GM18873 (cell line): ENCODE data around the gene JAGN1.
"Not testable (repeated sequence)": the region's sequence is repeated elsewhere in the genome, so short reads cannot be mapped to it uniquely, and the experiment has no call there.

Experiments used
- ATAC-seq: cut with Tn5 transposase; IDR thresholded peaks from one replicate; pipeline ENCODE4 v1.9.1; 2021; ENCODE audit warnings: mild to moderate bottlenecking, moderate library complexity, moderate number of reproducible peaks; ENCODE audit not compliant: unreplicated experiment, low FRiP score

JAGN1 gene

DNA sequence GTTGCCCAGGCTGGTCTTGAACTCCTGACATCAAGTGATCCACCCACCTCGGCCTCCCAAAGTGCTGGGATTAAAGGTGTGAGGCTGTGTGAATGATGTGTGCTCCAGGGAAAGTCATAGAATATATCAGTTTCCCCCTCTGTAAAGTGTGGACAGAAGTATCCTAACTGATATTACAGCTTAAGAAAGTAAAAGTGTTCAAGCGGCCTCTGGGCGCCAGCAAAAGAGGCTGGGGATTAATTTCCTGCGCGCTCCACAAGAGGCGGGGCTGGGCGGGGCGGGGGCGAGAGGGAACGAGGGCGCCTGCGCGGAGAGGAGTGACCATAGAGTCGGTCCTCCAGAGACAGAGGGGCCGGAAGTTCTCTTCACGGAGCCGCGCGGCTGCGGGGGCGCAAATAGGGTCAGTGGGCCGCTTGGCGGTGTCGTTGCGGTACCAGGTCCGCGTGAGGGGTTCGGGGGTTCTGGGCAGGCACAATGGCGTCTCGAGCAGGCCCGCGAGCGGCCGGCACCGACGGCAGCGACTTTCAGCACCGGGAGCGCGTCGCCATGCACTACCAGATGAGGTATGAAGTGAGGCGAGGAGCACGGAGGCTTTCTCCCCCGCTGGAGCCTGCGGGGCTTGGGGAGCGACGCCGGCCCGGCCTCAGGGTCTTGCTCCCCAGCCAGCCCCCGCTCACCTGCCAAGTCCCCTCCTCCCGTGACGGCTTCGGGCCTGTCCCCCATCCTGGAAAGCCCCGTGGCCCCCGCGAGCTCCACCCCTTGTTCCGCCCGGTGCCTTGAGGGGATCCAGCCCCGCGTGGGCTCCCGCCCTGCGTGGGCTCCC lies at the start of gene JAGN1:
Gene JAGN1, plus strand, starts transcription at position 362 of the 823 bp plus-strand sequence. Its CDS starts 113 bp downstream, at position 475.
- ATAC-seq, result peak; percentile 65

DNA sequence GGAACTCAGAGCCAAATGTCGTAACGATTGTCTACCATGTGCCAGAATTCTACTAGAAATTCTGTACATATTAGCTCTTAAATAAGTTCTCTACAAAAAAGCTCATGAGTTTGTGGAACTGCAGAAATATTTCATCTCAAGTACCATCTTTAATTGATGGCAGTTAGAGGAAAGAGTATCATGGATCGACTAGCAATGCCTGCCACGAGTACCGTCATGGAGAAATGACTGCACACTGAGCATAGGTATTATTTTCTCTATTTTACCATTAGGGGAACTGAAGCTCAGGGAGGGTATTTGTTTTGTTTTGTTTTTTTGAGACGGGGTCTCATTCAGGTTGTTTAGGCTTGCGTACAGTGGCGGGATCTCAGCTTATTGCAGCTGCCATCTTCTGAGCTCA lies 49.4 kb upstream of the JAGN1 start:
- ATAC-seq, result no peak

DNA sequence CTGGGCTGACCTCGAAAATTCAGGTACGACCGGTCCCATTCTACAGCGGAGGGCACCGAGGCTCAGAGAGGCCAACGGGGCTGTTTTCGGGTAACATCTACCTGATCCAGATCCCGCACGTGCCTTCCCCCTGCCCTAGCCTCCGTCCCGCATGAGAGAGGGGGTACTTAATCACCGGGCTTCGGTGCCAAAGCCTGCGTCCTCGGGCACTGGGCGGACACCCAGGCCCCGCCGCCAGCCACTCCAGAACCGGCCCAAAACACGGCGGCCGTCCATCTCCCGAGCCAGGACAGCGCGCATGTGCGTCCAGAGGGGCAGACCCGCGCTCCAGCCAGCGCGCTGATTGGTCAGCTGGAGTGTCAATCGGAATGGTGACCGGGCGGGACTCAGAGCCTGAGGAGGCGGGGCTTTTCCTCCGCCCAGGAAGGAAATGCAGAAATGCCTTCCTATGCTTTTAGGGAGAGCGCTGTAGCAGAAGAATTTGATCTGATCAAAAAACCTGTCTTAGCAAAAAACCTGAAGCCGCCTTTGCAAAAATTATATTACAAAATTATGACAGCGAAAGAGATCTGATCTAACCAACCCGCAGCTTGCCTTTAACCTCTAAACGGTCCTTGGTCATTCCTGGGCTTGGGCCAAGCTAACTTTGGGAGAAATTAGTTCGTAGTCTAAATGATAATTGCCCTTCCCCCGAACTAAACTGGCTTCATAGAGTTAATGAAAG lies 46.5 kb upstream of the JAGN1 start, which contains the start of gene RPUSD3:
Gene RPUSD3, minus strand, starts transcription at position 294 of the 724 bp plus-strand sequence. Its CDS starts 18 bp downstream, at position 276.
- peak; percentile 91 for ATAC-seq

DNA sequence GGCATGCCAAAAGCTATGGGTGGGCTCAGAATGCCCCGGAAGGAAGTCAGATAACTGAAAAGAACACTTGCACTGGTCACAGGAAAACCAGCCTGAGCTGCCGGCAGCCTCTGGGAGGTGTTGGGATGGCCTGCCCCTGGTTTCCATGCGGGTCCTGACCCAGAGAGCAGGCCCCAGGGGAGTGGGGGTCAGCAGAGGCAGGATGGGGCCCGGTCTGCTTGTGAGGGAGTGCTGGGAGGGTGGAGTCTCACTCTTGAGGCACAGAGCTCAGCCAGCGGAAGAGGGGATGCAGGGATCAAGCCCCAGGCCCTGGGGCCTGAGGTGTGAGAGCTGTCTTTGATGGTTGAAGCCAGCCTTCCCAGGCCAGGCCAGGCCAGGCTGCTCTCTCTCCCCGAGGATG lies 44.2 kb upstream of the JAGN1 start:
- no peak for ATAC-seq

DNA sequence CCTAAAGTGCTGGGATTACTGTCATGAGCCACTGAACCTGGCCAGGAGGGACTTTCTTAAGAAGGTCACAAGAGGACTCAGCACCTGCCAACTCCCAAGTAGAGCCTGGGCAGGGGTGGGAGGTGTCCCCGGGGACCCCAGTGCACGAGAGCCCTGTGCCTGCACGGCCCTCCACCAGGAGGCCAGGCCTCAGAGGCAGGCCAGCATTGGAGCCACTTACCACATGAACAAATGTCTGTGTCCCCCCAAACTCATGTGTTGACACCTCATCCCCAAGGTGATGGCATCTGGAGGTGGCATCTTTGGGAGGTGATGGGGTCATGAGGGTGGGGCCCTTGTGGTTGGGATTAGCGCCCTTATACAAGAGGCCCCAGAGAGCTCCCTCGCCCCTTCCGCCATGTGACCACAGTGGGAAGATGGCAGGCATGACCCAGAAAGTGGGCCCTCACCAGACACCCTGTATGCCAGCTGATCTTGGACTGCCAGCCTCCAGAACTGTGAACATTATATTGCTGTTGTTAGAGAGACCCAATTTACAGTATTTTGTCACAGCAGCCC lies 43.4 kb upstream of the JAGN1 start:
- ATAC-seq, result no peak

DNA sequence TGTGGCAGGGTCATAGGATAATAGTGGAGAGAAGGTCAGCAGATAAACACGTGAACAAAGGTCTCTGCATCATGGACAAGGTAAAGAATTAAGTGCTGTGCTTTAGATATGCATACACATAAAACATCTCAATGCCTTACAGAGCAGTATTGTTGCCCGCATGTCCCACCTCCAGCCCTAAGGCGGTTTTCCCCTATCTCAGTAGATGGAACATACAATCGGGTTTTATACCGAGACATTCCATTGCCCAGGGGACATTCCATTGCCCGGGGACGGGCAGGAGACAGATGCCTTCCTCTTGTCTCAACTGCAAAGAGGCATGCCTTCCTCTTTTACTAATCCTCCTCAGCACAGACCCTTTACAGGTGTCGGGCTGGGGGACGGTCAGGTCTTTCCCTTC lies 42.5 kb upstream of the JAGN1 start:
- ATAC-seq, result not testable (repeated sequence)

DNA sequence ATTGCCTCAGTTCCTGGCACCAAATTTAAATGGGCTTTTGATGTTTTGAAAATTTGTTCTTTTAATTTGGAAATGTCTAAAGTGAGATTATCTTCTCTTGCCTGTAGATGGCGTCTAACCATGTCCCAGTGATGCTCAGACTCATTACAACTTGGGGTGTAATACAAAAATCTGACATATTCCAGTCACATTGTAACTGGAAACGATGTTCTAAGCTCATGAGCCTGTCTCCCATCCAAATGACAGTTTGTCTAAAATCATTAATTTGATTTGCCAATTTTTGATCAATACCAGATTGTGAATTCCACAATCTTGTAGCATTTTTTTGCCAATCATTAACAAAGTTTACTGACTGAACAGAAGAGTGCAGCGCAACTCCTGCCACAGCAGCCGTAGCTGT lies 41.5 kb upstream of the JAGN1 start:
- not testable (repeated sequence) for ATAC-seq

DNA sequence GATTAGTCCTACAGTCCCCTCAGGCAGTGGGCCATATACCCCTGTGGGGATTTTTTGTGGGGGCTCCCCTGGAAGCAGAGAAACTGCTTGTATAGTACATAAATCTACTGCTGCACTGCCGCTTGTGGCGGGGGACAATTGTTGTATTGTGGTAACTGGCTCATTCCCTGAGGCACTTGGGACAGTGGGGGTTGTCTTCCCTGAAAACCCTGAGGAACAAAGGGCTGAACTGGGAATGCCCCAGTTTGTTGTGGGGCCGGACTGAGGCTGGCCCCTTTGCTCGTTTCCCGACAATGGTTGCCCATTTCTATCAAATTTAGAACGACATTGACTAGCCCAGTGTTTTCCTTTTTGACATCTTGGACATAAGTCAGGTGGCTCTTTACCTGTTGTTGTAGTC lies 39.0 kb upstream of the JAGN1 start:
- ATAC-seq, result not testable (repeated sequence)

DNA sequence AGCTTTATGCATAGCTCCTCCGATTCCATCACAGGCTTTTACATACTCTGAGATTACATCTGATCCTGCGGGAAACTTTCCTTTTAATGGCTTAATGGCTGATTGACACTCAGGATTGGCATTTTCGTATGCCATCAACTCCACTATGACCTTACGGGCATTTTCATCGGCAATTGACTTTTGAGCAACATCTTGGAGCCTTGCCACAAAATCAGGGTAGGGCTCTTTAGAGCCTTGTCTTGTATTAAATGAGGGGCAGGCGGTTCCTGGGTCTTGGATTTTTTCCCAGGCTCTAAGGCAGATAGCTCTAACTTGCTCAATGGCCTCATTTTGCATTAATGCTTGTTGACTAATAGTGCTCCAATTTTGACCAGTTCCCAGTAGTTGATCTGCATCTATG lies 38.5 kb upstream of the JAGN1 start:
- ATAC-seq, result not testable (repeated sequence)

DNA sequence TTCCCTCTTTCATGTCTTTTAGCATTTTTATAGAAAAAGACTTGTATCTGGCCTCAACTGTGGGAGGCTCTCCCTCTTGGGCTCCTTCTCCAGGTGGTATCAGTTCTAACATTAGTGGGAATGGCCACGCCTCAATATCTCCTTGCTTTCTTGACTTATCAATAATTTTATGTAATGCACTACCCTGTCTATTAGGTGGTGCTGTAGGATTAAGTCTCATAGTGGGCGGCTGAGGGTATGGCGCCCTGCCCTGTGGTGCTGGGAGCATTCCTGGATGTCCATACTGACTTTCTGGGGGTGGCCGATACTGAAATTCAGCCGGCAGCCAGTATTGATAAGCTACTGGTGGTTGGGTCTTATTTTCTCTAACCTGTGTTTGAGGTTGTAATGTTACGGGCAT lies 37.9 kb upstream of the JAGN1 start:
- ATAC-seq, result no peak

DNA sequence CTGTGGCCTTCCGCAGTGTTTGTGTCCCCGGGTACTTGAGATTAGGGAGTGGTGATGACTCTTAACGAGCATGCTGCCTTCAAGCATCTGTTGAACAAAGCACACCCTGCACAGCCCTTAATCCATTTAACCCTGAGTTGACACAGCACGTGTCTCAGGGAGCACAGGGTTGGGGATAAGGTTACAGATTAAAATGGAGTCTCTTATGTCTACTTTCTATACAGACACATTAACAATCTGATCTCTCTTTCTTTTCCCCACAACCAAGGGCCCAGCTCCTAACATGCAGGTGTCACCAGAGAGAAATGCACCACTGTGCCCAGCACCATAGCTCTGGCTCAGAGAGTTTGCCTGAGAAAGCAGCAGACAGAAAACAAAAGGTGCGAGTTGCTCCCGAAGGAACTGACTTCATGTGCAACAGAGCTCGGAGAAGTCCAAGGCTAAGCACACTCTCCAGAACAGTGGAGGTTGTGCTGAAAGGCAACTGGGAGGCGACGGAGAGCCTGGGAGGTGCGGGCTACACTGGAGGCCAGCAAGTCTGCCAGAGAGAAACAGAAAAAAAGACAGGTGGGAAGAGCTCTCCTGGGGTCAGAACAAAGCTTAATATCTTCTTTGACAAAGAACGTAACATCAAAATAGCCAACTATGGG lies 36.0 kb upstream of the JAGN1 start:
- not testable (repeated sequence) for ATAC-seq

DNA sequence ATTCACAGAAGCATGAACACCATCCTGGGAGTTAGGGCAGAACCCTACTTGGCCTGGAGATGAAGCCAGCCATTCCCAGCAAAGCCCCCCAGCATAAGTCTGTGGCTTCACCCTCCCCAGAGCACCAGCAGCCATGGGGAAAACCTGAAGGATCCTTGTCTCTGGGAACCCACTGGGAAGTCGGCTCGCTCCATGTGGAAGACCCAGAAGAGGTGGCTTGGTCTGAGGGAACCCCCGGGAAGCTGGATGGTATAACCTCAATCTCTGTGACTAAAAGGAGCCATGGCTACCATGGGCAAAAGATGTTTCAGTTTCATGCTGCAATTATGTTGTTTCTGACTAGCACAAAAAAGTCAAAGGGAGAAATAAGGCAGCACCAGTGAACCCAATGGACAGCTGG lies 34.8 kb upstream of the JAGN1 start:
- no peak for ATAC-seq

DNA sequence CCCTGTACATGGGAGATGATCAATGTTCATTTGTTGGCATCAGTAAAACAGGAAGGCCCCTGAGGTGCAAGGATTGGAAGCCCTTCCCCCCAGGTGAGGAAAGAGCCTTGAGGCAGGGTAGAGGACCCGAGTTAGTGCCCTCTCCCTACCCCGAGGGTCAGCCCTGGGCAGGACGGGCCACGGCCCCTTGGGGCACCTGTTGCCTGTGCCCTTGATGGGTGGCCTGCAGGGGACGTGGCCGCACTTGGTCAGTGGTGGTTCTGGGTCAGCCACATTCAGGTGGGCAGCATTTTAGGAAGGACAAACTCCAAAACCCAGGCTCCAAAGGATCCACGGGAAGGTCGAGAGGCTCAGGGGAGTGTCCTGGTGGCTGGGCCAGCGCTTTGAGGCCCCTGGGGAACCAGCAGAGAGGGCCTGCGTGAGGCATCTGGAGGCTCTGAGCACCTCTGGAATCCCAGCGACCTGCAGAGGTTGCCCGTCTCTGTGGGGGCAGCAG lies 30.8 kb upstream of the JAGN1 start:
- ATAC-seq, result no peak

DNA sequence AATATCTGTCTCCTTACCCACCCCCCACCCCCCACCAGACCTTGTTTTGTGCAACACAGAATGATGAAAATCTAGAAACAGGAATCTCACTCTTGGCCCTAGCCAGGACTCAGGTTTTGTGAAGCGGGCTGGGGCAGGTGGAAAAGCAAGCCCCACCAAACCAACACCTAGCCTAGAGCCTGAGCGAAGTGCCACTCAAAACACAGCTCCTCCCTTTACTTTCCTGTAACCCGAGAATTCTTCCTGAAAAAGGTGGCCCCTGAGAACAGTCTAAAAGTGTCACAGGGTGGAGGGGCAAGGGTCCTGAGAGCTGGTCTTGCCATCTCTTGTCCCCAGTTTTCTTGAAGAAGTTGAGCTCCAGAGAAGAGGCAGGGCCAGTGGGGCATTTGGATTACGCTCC lies 29.2 kb upstream of the JAGN1 start:
- ATAC-seq, result no peak

DNA sequence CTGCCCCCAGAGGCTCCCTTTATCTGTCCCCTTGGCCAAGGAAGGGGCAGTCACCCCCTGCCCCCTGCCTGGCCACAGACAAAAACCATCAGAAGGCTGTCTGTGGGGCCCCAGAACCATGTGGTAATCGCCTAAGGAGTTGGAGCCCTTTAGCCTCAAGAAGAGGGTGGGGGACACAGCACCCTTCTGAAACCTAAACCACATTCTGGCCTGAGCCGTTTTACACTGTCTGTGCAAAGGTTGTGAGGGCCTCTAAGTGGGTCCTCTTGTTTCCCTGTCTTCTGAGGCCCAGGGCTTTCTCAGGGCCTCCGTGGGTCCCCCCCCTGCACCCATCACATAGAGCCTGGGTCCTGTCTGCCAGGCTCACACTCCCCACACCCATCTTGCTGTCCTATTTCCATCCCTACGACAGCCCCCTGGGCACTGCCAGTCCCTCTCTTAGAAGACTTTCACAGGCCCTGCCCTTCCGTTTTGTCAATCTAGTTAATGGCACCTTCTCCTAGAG lies 28.7 kb upstream of the JAGN1 start:
- no peak for ATAC-seq

DNA sequence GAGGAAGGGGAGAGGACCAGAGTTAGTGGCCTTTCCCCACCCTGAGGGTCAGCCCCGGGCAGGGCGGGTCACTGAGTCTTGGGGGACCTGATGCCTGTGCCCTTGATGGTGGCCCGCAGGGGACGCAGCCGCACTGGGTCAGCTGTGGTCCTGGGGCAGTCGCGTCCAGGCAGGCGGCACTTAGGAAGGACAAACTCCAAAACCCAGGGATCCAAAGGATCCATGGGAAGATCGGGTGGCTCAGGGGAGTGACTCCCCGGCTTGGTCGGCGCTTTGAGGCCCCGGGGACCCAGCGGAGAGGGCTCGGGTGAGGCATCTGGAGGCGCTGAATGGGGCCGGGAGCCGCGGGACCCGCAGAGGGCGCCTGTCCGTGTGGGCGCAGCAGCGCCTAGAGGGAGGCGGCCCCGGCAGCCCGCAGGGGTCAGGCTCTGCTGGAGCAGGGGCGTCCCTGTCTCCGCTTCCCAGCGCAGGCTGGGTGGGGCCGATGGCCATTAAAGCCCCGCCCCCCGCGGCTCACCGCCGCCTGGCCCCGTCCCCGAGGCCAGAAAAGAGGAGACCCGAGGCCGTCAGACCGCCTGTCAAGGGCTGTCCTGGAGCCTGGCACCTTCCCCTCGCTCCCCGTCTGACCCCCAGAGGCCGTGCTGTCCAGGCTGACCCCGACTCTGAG lies 27.9 kb upstream of the JAGN1 start:
- no peak for ATAC-seq

DNA sequence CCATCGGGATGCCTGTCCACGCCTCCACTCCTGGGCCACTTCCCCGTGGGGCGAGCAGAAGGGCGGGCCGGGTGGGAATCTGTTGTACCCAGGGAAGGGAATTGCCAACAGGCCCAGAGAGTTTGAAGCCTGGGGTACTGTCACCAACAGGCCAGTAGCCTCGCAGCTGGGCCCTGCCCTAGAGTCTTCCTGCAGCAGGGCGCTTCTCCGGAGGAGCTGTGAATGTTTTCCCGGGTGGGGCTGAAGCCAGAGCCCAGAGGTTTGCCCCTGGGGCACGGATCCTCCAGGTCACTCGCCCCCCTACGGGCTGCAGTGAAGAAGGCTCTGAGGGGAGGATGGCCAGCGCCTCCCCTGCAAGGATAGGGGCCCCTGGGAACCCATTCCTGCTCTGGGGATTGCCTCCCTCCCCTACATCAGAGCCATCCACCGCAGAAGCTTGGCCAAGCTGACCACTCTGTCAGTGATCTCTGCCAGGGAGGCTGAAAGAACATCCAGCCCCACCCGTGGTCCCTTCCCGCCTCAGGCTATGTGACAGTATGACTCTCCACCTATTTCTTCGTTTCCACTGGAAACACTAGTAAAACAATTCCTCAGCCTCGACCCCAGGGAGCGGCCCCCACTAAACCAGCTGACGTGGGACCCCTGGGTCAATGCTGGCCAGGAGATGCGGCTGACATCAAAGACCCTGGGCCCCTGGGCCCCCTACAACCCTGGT lies 27.2 kb upstream of the JAGN1 start:
- ATAC-seq, result no peak

DNA sequence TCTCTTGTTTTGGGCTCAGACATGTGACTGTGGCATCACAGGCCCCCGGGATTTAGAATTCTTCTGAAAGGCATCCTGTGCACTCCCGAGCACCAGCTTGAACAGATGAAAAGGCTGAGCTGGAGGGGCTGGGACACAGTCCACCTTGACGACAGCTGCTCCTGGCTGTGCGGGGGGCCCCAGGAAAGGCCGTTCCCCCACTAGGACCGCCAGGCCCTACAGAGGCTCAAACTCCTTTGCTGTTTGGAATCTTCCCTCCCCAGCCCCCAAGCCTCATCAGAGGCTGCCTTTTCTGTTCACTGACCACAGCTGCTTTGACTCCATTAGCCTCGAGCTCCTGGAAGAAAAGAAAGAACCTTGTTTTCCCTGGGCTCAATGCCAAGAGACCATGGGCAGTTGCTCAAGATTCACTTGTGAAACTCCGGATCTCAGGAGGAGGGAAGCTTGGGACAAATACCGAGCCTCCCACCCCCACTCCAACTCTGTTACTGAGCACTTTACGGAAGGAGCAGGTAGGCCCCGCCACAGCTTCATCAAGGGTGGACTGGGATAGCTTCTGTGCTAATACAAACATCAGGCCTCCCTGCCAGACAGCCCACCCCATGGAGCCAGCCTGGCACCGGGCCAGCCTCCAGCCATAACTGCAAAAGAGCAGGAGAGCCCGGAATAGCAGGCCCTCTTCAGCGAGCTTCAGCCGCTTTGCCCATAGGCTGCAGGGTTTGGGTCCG lies 26.0 kb upstream of the JAGN1 start:
- no peak for ATAC-seq
